Prostate gland (tissue), 2 donors: ENCODE measurements around the gene TEX9.

Experiments
- CTCF ChIP-seq, 4 experiments: fragments of 200-600 bp in 2 of 4; fragments of 450-650 bp in 2 of 4; sonication (generic) in 2 of 4; IDR thresholded peaks; 1 replicate in 3 of 4; 2 replicates in 1 of 4; pipeline ENCODE4 v1.5.1; 2016 to 2019; ENCODE audit warnings: antibody characterized with exemption in 4 of 4, mild to moderate bottlenecking in 2 of 4, moderate library complexity in 2 of 4
- POLR2A ChIP-seq: fragments of 450-650 bp; IDR thresholded peaks from one replicate; pipeline ENCODE4 v1.6.1; 2016; ENCODE audit warnings: antibody characterized with exemption, mild to moderate bottlenecking
- POLR2AphosphoS5 ChIP-seq: sonication (generic); formaldehyde crosslinking; IDR thresholded peaks from one replicate; pipeline ENCODE4 v1.6.1; 2017; ENCODE audit warnings: antibody characterized with exemption

GRCh38 chr15:56351957-56352506 lies 13.2 kb upstream of the TEX9 start:
- TF ChIP-seq POLR2A: no peak
- TF ChIP-seq CTCF (IDR thresholded peaks at IDR 0.05): no peak
- no peak for TF ChIP-seq POLR2AphosphoS5
